ENCODE data around the gene RIOK3. TPM values are rescaled to one million over a fixed set of nuclear protein-coding genes. Genes with fewer than 3 reads are reported as not detected.

The RIOK3 gene
- total RNA-seq, 4 donors from 2014 or later: 77.3 to 220 (median 114) TPM

- Histone ChIP-seq H3K27ac (no peak overlapping the region), H3K27me3 (no peaks in the 10 kb centered on the region), H3K4me1 (no peaks in the 10 kb centered on the region), H3K4me3 (no peak overlapping the region), H3K36me3 (peaks cover 6 to 90% of the 10 kb centered on the region in 2 donors), H3K9me3 (no peaks in the 10 kb centered on the region)
- intact Hi-C loops (cut with DNase I; ENCODE audit: low total_unique reads): no loop called here
- no peak for ATAC-seq
- DNase-seq: no peak
- TF ChIP-seq, protein P1, sequence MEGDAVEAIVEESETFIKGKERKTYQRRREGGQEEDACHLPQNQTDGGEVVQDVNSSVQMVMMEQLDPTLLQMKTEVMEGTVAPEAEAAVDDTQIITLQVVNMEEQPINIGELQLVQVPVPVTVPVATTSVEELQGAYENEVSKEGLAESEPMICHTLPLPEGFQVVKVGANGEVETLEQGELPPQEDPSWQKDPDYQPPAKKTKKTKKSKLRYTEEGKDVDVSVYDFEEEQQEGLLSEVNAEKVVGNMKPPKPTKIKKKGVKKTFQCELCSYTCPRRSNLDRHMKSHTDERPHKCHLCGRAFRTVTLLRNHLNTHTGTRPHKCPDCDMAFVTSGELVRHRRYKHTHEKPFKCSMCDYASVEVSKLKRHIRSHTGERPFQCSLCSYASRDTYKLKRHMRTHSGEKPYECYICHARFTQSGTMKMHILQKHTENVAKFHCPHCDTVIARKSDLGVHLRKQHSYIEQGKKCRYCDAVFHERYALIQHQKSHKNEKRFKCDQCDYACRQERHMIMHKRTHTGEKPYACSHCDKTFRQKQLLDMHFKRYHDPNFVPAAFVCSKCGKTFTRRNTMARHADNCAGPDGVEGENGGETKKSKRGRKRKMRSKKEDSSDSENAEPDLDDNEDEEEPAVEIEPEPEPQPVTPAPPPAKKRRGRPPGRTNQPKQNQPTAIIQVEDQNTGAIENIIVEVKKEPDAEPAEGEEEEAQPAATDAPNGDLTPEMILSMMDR (IDR thresholded peaks at IDR 0.05 in 4 of 5, conservative IDR thresholded peaks at IDR 0.05 in 1 of 5): no peak
- no peak for TF ChIP-seq POLR2A (IDR thresholded peaks at IDR 0.05)
- in situ Hi-C loops (cut with MboI; ENCODE audit: low sequenced_read_pairs in 4 of 4): no loop called here
These were observed 17.7 kb downstream of the RIOK3 start for GRCh38 chr18:23470620-23471387.

GRCh38 chr18:23471486-23471885 is 18.4 kb downstream of the RIOK3 start:
- peaks cover 6 to 90% of the 10 kb centered on the region in 2 donors for H3K36me3 ChIP-seq
- in situ Hi-C loops (cut with MboI; ENCODE audit: low sequenced_read_pairs in 4 of 4): no loop called here

GRCh38 chr18:23479829-23480505 is 26.9 kb downstream of the RIOK3 start:
- H3K9me3 ChIP-seq: no peaks in the 10 kb centered on the region
- no peak for ATAC-seq
- no peak overlapping the region for H3K4me3 ChIP-seq
- intact Hi-C loops (cut with DNase I; ENCODE audit: low total_unique reads) (no loop called here), in situ Hi-C loops (cut with MboI; ENCODE audit: low sequenced_read_pairs in 4 of 4) (no loop called here)
- H3K27me3 ChIP-seq: no peaks in the 10 kb centered on the region
- TF ChIP-seq, protein P1 (IDR thresholded peaks at IDR 0.05 in 4 of 5, conservative IDR thresholded peaks at IDR 0.05 in 1 of 5): no peak
- TF ChIP-seq POLR2A (IDR thresholded peaks at IDR 0.05): no peak
- peaks cover 2 to 83% of the 10 kb centered on the region in 2 donors for H3K36me3 ChIP-seq
- no peak overlapping the region for H3K27ac ChIP-seq
- H3K4me1 ChIP-seq: no peaks in the 10 kb centered on the region
- no peak for DNase-seq

More at GRCh38 chr18:23471486-23471885, 18.4 kb downstream of the RIOK3 start:
- H3K9me3 ChIP-seq: no peaks in the 10 kb centered on the region
- intact Hi-C loops (cut with DNase I; ENCODE audit: low total_unique reads): no loop called here
- H3K4me3 ChIP-seq: no peak overlapping the region
- no peak for DNase-seq
- ATAC-seq: no peak
- TF ChIP-seq, protein P1 (IDR thresholded peaks at IDR 0.05 in 4 of 5, conservative IDR thresholded peaks at IDR 0.05 in 1 of 5): no peak
- TF ChIP-seq POLR2A (IDR thresholded peaks at IDR 0.05): no peak
- no peaks in the 10 kb centered on the region for H3K27me3 ChIP-seq
- no peaks in the 10 kb centered on the region for H3K4me1 ChIP-seq
- H3K27ac ChIP-seq: no peak overlapping the region

GRCh38 chr18:23484561-23485182 is 31.6 kb downstream of the RIOK3 start:
- Histone ChIP-seq H3K36me3 (peaks cover 2 to 37% of the 10 kb centered on the region in 2 donors), H3K9me3 (no peaks in the 10 kb centered on the region), H3K27ac (no peak overlapping the region), H3K4me3 (no peak overlapping the region), H3K4me1 (no peaks in the 10 kb centered on the region), H3K27me3 (no peaks in the 10 kb centered on the region)
- no peak for DNase-seq
- in situ Hi-C loops (cut with MboI; ENCODE audit: low sequenced_read_pairs in 4 of 4) (no loop called here), intact Hi-C loops (cut with DNase I; ENCODE audit: low total_unique reads) (no loop called here)
- ATAC-seq: no peak
- TF ChIP-seq, protein P1 (IDR thresholded peaks at IDR 0.05 in 4 of 5, conservative IDR thresholded peaks at IDR 0.05 in 1 of 5): no peak
- TF ChIP-seq POLR2A (IDR thresholded peaks at IDR 0.05): no peak
